Body of pancreas (tissue), 4 donors: ENCODE measurements around the gene GLMN.

Experiments
- POLR2A ChIP-seq, 3 donors: fragments of 450-650 bp; IDR thresholded peaks; one replicate each; pipeline ENCODE4 v1.6.1; 2016; ENCODE audit warnings: antibody characterized with exemption in 3 of 3, mild to moderate bottlenecking in 2 of 3
- TF ChIP-seq, protein P1 (sequence below), 7 experiments: fragments of 450-650 bp in 4 of 7; fragments of 200-600 bp in 3 of 7; sonication (generic) in 3 of 7; IDR thresholded peaks; one replicate each; pipeline ENCODE4 v1.5.1; 2016 to 2019; ENCODE audit warnings: antibody characterized with exemption in 7 of 7

DNA sequence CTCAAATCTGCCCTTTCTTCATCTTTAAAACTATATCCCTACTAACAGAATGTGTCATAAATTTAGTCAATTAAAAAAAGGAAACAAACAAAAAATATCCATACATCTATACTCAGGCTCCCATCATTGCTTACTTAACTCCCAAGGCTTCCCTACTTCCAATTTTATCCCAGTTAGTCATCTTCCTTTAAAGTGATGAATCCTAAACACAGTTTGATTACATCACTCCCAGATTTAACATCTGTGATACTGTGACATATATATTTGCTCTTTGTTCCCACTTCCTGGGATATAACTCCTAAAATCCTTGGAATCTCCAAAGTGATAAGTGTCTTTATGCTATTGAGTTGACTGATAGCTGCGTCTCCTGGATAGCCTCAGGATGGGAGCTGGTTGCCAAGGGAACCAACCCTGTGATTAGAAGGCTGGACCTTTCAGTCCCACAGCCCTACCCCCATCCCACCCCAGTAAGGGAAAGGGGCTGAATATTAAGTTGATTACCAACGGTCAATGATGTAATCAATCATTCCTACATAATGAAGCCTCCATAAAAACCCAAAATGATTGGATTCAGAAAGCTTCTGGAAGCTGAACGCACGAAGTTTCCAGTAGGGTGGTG is 21.6 kb downstream of the GLMN start:
- TF ChIP-seq, protein P1, sequence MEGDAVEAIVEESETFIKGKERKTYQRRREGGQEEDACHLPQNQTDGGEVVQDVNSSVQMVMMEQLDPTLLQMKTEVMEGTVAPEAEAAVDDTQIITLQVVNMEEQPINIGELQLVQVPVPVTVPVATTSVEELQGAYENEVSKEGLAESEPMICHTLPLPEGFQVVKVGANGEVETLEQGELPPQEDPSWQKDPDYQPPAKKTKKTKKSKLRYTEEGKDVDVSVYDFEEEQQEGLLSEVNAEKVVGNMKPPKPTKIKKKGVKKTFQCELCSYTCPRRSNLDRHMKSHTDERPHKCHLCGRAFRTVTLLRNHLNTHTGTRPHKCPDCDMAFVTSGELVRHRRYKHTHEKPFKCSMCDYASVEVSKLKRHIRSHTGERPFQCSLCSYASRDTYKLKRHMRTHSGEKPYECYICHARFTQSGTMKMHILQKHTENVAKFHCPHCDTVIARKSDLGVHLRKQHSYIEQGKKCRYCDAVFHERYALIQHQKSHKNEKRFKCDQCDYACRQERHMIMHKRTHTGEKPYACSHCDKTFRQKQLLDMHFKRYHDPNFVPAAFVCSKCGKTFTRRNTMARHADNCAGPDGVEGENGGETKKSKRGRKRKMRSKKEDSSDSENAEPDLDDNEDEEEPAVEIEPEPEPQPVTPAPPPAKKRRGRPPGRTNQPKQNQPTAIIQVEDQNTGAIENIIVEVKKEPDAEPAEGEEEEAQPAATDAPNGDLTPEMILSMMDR (IDR thresholded peaks at IDR 0.05) = no peak
- no peak for TF ChIP-seq POLR2A (IDR thresholded peaks at IDR 0.05)
